Measurements from ENCODE around the gene HSPA9.

DNA sequence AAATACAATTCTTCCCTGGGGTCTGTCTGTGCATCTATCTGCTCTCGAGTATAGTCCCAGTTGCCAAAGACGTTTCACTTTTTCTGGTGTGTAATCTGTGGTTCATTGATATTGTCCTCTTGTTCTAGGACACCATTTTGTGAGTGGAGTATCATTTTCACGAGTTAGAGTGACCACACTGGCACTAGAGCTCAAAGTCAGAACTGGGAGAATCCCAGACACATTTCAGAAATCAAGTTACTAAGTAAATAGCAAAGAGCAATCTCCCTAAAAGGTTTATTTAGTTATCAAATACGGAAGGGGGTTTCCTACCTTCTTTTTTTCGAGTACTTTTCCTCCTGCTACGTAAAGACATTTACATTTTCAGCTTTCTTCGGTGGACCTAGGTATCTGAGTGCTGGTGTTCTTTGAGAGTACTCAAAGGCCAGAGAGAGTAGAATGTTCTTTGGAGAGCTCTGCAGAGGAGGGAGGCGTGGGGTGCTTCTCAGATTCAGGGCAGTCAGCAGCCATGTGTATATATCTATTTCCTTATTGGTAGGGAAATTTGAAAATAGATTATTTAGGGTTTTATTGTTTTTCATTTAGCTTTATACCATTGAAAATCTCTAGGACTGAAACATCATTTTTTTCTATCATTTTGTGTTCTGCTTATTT, 8.9 kb upstream of the HSPA9 start:
- TF ChIP-seq, protein P1, sequence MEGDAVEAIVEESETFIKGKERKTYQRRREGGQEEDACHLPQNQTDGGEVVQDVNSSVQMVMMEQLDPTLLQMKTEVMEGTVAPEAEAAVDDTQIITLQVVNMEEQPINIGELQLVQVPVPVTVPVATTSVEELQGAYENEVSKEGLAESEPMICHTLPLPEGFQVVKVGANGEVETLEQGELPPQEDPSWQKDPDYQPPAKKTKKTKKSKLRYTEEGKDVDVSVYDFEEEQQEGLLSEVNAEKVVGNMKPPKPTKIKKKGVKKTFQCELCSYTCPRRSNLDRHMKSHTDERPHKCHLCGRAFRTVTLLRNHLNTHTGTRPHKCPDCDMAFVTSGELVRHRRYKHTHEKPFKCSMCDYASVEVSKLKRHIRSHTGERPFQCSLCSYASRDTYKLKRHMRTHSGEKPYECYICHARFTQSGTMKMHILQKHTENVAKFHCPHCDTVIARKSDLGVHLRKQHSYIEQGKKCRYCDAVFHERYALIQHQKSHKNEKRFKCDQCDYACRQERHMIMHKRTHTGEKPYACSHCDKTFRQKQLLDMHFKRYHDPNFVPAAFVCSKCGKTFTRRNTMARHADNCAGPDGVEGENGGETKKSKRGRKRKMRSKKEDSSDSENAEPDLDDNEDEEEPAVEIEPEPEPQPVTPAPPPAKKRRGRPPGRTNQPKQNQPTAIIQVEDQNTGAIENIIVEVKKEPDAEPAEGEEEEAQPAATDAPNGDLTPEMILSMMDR (IDR thresholded peaks at IDR 0.05): no peak
- TF ChIP-seq BHLHE40 (IDR thresholded peaks at IDR 0.05; ENCODE audit: low read depth, low read length): no peak
- no peak for TF ChIP-seq TFCP2L1 (CRISPR knock-in tag; IDR thresholded peaks at IDR 0.05)
- TF ChIP-seq CEBPB (IDR thresholded peaks at IDR 0.05): no peak
- TF ChIP-seq, protein P2, sequence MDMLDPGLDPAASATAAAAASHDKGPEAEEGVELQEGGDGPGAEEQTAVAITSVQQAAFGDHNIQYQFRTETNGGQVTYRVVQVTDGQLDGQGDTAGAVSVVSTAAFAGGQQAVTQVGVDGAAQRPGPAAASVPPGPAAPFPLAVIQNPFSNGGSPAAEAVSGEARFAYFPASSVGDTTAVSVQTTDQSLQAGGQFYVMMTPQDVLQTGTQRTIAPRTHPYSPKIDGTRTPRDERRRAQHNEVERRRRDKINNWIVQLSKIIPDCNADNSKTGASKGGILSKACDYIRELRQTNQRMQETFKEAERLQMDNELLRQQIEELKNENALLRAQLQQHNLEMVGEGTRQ (IDR thresholded peaks at IDR 0.05): no peak
